DOHH2 (cell line): Measurements from ENCODE around the gene UBE2Q2.

ENCODE experiments used
- EZH2phosphoT487 ChIP-seq: fragments of 200-600 bp; sonication (generic); IDR thresholded peaks from 2 replicates; pipeline ENCODE4 v1.6.1; 2017; ENCODE audit warnings: borderline replicate concordance, mild to moderate bottlenecking, antibody characterized with exemption, low read length, moderate library complexity, mixed read lengths
- TF ChIP-seq, protein P1 (sequence below): fragments of 200-600 bp; sonication (generic); IDR thresholded peaks from one replicate; pipeline ENCODE4 v1.5.1; 2014; ENCODE audit warnings: antibody characterized with exemption, mild to moderate bottlenecking, low read depth, low read length; ENCODE audit not compliant: poor library complexity, severe bottlenecking

DNA sequence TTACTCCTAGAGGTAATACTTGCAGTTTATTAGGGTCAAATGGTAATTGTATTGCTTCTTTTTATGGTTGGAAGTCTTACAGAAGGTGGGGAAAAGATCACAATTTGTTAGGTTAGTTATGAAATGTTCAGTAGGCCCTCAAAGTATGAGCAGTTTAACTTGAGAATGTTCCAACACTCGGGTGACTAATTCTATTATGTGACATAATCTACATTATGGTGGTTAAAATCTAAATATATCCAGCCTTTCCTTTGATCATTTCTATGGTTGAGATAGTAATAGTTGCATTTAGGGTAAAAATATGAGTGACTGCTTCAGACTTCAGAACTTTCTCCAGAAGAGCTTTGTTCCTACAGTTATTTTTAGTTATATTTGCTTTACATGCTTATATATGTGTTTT lies 40.8 kb downstream of the UBE2Q2 start:
- TF ChIP-seq, protein P1, sequence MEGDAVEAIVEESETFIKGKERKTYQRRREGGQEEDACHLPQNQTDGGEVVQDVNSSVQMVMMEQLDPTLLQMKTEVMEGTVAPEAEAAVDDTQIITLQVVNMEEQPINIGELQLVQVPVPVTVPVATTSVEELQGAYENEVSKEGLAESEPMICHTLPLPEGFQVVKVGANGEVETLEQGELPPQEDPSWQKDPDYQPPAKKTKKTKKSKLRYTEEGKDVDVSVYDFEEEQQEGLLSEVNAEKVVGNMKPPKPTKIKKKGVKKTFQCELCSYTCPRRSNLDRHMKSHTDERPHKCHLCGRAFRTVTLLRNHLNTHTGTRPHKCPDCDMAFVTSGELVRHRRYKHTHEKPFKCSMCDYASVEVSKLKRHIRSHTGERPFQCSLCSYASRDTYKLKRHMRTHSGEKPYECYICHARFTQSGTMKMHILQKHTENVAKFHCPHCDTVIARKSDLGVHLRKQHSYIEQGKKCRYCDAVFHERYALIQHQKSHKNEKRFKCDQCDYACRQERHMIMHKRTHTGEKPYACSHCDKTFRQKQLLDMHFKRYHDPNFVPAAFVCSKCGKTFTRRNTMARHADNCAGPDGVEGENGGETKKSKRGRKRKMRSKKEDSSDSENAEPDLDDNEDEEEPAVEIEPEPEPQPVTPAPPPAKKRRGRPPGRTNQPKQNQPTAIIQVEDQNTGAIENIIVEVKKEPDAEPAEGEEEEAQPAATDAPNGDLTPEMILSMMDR, result no peak
- TF ChIP-seq EZH2phosphoT487, result no peak
